Activated gamma-delta T cell treated with anti-CD3 and anti-CD28 coated beads, Interleukin-2, amount 50 U/mL, for 16 hours (primary cell): Measurements from ENCODE around the gene CCDC150.
"Not testable (repeated sequence)": the region's sequence is repeated elsewhere in the genome, so short reads cannot be mapped to it uniquely, and the experiment has no call there.

Experiments
- DNase-seq: peaks from one replicate; pipeline ENCODE4 v3.0.0-alpha.2; 2020; ENCODE audit warnings: low read depth

The CCDC150 gene

DNA sequence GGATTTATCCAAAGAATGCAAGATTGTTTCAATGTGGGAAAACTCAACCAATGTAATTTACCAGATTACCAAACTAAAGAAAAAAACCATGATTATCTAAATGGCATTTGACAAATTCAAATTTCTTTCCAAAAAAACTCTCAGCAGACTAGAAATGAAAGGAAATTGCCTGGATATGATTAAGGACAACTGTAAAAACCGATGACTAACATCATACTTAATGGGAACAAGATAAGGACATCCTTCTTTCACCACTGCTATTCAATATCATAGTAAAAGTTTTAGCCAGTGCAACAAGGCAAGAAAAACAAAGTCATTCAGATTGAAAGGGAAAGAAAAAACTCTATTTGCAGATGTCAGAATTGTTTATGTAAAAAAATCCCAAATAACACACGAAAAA, 4.4 kb upstream of the CCDC150 start:
- no peak for DNase-seq

DNA sequence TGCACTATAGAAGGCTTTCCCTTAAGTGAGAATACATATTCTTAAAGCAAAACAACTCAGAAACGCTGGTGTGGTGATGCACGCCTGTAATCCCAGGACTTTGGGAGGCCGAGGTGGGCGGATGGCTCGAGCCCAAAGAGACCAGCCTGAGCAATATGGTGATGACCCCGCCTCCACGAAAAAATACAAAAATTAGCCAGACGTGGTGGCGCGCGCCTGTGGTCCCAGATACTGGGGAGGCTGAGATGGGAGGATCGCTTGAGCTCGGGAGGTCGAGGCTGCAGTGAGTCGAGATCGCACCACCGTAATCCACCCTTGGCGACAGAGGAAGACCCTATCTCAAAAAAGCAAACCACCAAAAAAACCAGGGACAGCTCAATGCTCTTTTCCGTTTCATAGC, 750 bp upstream of the CCDC150 start:
- no peak for DNase-seq

DNA sequence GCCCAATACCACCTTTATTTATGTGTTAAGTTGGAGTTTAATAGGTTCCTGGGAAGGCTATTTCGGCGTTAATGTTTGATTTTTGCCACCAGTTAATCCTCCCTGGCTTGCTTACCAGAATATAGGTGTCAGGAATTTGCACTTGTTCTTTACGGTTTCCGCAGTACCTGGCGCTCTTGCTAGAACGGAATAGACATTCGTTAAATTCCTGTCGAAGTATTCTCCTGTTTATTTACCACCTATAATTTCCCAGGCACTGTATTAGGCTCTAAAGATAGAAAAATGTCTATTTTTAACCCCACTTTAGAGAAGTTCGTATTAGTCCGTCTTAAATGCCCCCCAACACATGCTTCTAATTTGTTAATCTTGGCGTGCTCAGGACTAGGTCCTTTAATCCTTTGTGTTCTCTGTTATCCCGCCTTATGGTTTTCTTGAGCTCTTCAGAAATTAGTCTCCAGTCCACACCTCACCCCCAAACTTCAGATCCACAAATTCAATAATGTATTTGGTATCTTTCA, 575 bp downstream of the CCDC150 start:
- DNase-seq: no peak

DNA sequence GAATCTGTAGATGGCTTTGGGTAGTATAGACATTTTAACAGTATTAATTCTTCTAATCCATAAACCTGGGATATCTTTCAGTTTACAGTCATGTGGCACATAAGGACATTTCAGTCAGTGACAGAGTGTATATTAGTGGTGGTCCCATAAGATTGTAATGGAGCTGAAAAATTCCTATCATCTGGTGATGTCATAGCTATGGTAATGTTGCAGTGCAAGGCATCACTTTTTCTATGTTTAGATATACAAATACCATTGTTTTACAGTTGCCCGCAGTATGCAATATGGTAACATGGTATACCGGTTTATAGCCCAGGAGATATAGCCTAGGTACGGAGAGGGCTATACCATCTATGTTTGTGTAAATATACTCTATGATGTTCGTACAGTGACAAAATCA, 9.7 kb downstream of the CCDC150 start:
- DNase-seq: no peak

DNA sequence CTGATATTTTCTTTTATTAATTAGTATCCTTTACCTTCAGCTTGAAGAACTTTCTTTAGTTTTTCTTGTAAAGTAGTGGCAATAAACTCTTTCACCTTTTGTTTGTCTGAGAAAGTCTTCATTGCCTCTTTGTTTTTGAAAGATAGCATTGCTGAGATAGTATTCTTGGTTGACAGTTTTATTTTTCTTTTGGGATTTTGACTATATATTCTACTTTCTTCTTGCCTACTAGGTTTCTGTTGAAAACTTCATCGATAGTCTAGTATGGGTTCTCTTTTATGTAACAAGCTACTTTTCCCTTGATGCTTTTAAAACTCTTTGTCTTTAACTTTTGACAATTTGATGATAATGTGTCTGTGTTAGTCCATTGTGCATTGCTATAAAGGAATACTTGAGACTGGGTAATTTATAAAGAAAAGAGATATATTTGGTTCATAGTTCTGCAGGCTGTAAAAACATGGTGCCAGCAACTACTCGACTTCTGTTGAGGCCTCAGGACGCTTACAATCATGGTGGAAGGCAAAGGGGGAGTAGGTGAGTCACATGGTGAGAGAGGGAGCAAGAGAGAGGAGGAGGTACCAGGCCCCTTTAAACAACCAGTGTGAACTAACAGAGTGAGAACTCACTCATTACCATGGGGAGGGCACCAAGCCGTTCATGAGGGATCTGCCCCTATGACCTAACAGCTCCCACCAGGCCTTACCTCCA, 12.0 kb downstream of the CCDC150 start:
- no peak for DNase-seq

DNA sequence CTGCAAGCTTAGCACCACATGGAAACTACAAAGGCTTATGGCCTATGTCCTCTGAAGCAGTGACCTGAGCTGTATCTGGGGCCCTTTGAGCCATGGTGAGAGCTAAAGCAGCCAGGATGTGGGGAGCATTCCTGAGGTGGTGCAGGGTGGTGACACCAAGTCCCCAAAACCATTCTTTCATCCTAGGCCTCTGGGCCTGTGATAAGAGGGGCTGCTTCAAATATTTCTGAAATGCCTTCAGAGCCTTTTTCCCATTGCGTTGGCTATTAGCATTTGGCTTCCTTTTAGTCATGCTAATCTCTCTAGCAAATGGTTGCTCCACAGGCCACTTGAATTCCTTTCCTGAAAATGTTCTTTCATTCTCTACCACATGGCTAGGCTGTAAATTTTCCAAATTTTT, 13.4 kb downstream of the CCDC150 start:
- DNase-seq: no peak

DNA sequence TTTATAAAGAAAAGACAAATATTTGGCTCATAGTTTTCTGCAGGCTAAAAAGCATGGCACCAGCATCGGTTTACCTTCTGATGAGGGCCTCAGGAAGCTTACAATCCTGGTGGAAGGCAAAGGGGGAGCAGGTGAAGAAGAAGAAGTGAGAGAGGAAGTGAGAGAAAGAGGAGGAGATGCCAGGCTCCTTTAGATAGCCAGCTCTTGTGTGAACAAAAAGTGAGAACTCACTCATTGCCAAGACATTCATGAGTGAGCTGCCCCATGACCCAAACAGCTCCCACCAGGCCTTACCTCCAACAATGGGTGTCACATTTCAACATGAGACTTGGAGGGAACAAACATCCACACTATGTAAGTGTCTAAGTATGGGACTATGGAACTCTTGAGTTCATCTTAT, 14.3 kb downstream of the CCDC150 start:
- no peak for DNase-seq

DNA sequence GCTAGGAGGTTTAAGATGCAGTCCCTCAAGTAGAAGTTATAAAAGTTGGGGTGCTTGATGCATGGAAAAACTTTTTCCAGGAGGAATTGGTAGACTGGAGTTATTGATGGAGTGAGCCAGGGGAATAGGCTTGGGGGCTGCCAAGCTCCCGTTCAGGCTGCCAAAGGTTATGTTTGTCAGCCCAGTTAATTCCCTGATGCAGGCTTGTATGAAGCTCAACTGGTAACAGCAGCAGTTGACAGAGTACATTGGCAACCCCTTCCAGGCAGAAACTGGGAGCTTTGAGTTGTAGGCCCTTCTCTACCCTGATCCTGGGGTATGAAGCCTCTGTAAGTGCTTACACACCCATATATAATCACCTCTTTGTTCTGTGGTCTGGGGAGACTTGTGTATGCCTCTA, 16.2 kb downstream of the CCDC150 start:
- no peak for DNase-seq

DNA sequence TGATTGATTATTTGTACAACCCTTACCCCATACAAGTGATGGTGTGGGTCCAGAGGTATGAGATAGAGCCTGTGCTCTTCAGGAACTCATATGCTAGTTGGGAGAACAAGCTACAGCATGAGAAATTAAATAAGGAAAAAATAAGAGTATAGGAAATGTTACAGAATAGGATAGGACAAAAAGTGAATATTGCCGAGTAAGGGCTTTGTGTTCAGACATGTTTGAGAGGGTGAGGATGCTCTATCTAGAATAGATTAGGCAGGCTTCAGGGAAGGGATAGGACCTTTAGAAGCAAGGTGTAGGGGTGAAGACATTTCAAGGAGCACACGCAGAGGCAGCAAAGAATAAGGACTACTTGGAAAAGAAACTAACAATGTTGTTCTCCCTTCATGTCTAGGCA, 17.8 kb downstream of the CCDC150 start:
- DNase-seq: no peak

DNA sequence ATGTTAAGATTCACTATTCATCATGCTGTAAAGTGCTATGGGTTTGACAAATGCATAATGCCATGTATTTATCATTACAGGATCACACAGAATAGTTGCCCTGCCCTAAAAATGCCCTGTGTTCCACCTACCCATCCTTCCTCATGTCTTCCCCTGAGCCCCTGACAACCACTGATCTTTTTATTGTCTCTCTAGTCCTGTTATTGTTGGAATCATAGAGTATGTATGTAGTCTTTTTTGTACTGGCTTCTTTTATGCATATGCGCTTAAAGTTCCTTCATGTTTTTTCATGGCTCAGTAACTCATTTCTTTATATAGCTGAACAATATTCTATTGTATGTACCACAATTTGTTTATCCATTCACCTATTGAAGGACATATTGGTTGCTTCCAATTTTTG, 20.3 kb downstream of the CCDC150 start:
- DNase-seq: no peak

DNA sequence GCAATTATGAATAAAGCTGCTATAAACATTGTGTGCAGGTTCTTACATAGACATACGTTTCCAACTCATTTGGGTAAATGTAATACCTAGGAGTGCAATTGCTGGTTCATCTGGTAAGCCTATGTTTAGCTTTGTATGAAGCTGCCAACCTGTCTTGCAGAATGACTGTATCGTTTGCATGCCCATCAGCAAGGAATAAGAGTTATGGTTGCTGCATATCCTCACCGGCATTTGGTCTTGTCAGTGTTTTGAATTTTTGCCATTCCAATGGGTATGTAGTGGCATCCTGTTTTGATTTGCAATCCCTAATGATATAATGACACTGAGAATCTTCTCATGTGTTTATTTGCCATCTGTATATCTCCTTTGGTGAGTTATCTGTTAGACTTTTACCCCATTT, 20.7 kb downstream of the CCDC150 start:
- no peak for DNase-seq

DNA sequence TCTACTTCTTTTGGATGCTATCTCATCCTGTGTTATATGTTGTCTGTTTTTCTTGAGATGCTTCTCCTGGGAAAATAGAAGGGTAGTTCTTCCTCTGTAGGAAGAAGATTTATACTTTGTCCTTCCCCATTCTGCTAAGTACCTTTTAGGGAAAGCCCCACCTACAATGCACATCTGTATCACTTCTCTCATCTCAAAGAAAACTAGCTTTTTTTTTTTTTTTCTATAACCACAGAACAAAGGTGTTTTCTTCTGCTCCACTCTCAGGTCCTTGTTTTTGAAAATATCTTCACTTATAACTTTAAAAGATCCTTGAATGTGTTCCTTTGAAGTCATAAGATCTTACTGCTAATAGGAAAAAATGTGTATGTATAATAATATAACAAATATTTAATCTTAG, 30.8 kb downstream of the CCDC150 start:
- DNase-seq: no peak

DNA sequence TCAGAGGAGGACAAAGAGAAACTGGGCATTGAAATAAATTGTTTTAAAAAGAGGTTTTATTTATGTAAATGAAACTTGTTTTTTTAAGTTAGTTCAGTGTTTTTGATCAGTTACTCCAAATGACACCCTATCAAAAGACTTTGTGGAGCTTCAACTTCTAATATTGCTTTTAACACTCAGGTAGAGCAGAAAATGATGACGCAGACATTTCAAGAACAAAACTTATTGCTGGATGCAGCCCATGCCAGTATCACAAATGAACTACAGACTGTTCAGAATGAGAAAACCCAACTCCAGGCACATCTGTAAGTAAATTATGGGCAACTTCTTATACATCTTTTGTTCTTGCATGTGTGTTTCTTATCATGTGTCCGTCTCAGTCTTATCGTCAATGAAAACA, 36.4 kb downstream of the CCDC150 start:
- DNase-seq: no peak

DNA sequence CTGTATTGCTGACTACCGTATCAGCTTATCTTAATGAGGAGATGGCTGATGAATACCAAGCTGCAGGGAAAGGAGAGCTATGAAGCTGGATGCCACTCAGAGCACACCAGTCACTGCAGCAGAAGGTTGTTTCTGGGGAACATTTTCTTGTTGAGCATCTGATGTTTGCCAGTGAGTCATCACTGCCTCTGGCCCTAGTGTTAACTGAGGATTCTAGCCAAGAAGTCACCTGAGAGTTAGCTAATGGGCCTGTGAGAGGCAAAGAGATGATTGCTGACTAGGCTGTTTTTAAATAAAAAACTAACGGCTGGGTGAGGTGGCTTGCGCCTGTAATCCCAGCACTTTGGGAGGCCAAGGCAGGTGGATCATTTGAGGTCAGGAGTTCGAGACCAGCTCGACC, 37.9 kb downstream of the CCDC150 start:
- DNase-seq: no peak

DNA sequence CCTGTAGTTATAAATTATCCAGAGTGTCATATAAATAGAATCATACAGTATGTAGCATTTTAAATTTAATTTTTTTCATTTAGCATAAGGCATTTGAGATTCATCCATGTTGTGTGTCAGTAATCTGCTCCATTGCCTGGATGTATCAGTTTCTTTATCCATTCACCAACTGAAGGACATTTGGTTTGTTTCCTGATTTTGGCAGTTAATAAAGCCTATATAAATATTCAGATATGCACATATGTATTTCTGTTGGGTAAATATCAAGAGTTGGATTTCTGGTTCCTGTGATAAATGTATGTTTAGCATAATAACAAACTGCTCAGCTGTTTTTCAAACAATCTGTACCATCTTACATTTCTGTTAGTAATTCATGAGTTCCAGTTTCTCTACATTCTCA, 39.9 kb downstream of the CCDC150 start:
- no peak for DNase-seq

DNA sequence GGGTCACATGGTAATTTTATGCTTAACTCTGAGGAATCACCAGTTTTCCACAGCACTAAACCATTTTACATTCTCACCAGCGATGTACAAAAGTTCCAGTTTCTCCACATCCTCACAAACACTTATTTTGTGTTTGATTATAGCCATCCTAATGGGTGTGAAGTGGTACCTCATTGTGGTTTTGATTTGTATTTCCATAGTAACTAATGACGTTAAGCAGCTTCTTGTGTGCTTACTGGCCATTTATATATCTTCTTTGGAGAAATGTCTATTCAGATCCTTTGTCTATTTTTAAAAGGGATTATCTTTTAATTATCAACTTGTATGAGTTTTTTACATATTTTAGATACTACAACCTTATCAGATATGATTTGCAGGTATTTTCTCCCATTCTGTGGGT, 42.0 kb downstream of the CCDC150 start:
- DNase-seq: no peak

DNA sequence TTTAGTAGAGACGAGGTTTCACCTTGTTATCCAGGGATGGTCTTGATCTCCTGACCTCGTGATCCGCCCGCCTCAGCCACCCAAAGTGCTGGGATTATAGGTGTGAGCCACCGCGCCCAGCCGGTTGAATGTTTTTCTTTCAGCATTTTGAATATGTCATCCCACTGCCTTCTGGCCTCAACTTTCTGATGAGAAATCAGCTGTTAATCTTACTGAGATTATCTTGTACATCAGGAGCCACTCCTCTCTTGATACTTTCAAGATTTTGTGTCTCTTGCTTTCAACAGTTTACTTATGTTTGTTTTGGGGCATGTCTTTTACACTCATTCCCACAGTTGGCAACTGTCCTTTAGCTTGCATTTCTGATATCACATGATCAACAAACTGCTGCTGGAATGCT, 46.3 kb downstream of the CCDC150 start:
- DNase-seq: no peak

DNA sequence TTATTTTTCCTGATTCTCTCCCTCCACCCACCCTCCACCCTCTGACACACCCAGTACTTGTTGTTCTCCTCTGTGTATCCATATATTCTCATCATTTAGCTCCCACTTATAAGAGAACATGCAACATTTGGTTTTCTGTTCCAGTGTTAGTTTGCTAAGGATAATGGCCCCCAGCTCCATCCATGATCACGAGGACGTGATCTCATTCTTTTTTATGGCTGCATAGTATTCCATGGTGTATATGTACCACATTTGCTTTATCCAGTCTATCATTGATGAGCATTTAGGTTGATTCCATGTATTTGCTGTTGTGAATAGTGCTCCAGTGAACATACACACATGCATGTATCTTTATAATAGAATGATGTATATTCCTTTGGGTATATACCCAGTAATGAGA, 47.2 kb downstream of the CCDC150 start:
- DNase-seq: not testable (repeated sequence)

DNA sequence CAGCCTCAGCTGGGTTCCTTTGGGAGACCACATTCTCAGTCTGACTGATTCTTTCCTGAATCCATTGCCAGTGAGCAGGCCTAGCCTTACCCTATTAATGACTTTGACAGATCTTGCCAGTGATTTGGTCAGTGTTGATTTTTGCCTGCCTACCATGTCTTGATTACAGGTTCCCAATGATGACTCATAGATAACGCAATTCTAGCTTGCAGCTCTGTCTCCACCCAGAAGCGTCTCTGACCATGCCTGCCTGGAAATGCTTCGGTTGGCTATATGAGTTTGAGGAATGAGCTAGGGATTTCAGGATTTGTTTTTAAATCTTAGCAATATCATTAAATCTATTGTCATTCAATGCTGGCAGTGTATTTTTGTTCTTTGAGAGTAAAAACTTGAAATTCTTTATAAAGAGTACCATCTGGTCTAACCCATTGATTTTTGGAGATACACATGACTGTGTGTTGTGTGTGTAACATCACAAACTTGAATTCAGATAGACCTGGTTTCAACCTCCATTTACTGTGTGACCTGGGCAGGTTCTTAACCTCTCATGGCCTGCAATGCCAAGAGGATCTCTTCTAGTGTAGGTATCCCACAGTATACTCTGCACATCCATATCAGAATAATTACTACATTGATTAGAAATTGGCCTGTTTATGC, 57.0 kb downstream of the CCDC150 start:
- DNase-seq: no peak

DNA sequence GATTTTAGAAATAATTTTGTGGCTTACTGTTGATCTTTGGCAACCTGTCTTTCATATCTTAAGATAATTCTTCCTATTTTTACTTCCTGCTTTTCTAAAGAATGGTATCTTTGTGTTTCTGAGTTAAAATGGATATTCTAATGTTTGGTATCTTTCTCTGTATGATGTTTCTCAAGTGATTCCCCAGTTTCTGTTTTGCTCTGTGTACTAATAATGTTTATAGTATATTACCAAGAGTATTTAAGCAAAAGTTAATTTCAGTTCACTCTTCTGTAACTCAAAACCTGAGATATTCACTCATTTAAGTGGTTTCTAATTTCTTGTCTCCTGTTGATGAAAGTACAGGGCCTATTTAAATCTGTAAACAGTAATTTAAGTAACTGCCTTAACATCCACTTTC, 58.3 kb downstream of the CCDC150 start:
- no peak for DNase-seq

DNA sequence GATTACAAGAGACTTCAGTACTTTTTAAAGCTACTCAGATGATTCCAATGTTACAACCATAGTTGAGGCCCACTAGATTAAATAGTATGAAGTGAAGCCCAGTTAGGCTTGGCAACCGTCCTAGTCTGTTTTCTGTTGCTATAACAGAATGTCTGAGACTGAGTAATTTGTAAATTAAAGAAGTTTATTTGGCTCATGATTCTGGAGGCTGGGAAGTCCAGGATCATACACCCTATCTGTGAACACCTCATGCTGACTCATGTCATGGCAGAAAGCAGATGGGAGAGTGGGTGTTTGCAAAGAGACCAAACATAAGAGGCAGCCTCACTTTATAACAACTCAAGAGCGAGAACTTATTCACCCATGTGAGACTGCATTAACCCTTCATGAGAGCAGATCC, 63.1 kb downstream of the CCDC150 start:
- no peak for DNase-seq

DNA sequence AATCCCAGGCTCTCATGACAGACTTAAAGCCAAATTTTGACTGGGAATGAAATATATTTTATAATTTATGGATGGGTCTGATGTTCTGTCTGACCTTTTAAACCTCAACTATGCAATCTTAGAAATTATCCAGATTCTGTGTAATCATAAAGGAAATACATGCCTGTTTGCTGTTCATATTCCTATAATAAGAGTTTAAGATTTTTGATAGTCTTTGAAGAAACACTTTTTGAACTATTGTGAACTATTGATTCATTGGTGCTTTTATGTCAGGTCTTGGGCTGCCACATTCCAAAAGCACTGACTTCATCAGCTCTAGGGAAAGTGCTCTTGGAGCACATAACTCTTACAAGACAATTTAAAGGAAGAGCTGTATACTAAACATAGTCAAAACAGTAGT, 64.2 kb downstream of the CCDC150 start:
- no peak for DNase-seq

DNA sequence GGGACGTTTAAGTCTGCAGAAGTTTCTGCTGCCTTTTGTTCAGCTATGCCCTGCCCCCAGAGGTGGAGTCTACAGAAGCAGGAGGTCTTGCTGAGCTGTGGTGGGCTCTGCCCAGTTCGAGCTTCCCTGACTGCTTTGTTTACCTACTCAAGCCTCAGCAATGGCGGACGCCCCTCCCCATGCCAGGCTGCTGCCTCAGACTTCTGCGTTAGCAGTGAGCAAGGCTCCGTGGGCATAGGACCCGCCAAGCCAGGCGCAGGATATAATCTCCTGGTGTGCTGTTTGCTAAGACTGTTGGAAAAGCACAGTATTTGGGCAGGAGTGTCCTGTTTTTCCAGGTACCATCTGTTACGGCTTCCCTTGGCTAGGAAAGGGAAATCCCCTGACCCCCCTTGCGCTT, 70.5 kb downstream of the CCDC150 start:
- DNase-seq: not testable (repeated sequence)

DNA sequence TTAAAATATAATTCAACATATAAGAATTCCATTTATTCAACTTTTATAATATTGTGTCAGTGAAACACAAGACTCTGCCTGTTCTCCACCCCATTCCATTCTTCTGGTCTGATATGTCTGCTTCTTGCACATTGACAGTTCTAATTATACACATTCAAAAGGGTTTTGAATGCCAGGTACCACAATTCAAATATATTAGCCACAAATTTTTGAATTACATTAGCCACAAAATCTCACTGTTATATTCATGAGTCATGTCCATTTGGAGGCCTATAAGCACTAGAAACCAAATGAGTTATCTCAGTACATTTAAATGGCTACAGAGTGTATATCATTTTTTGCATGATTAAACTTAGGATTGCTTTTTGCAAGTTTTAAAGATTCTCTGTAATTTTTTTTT, 72.1 kb downstream of the CCDC150 start:
- no peak for DNase-seq
